Fibroblast of the aortic adventitia (primary cell): ENCODE data around the gene IQCF5. TPM values are rescaled to one million over a fixed set of nuclear protein-coding genes. Genes with fewer than 3 reads are reported as not detected.

Experiments
- DNase-seq: peaks from one replicate; pipeline ENCODE4 v3.0.0-alpha.2; 2010; ENCODE audit warnings: low read depth
- H3K4me3 ChIP-seq: 2 replicates; pipeline ENCODE4 v1.5.1; 2011; ENCODE audit warnings: low read depth, mild to moderate bottlenecking, control low read depth, low read length, moderate library complexity
- CTCF ChIP-seq: IDR thresholded peaks from 2 replicates; pipeline ENCODE4 v1.5.1; 2011; ENCODE audit warnings: mild to moderate bottlenecking, low read length, control low read depth, inconsistent platforms; ENCODE audit not compliant: insufficient read depth
- total RNA-seq: library from RNA; depleted of rRNA; stranded (reverse); fragments of >200 nt; gene quantifications from 2 replicates; pipeline ENCODE4 v1.2.3, GENCODE V29; 2012; ENCODE audit warnings: low replicate concordance

The IQCF5 gene
- total RNA-seq, 1 donor, result not detected

- no peak overlapping the region for H3K4me3 ChIP-seq
- TF ChIP-seq CTCF, result no peak
- no peak for DNase-seq
Observed at GRCh38 chr3:51896607-51897305, 21.4 kb upstream of the IQCF5 start.

- H3K4me3 ChIP-seq, result no peak overlapping the region
- DNase-seq, result no peak
- no peak for TF ChIP-seq CTCF
Observed at GRCh38 chr3:51894939-51895338, 19.5 kb upstream of the IQCF5 start.

- H3K4me3 ChIP-seq, result no peak overlapping the region
- no peak for DNase-seq
- no peak for TF ChIP-seq CTCF
Observed at GRCh38 chr3:51894391-51894790, 19.0 kb upstream of the IQCF5 start.

- TF ChIP-seq CTCF, result no peak
- H3K4me3 ChIP-seq, result no peak overlapping the region
- DNase-seq, result no peak
Observed at GRCh38 chr3:51891242-51892039, 16.0 kb upstream of the IQCF5 start.

GRCh38 chr3:51888463-51889105 lies 13.2 kb upstream of the IQCF5 start:
- H3K4me3 ChIP-seq, result no peak overlapping the region
- DNase-seq, result no peak
- TF ChIP-seq CTCF, result no peak

GRCh38 chr3:51887620-51888019 lies 12.2 kb upstream of the IQCF5 start:
- no peak for DNase-seq
- no peak for TF ChIP-seq CTCF
- no peak overlapping the region for H3K4me3 ChIP-seq
